Pancreas (tissue), 10 donors: Measurements from ENCODE around the gene ZC3H12A. TPM values are rescaled to one million over a fixed set of nuclear protein-coding genes. Genes with fewer than 3 reads are reported as not detected.
A peak's percentile ranks its signal among the peaks of the same experiment; 100 is the strongest.

Experiments used
- ATAC-seq, 4 donors: fragments of 200-7000 bp; cut with Tn5 transposase; one replicate each; pipeline versions ENCODE4 v1.8.0 to v1.9.1; 2020; ENCODE audit warnings: mild to moderate bottlenecking in 4 of 4, moderate library complexity in 4 of 4
- DNase-seq, 6 donors: peaks; one replicate each; pipeline ENCODE4 v3.0.0-alpha.2; 2020
- FAIRE-seq: peaks from 2 replicates; lab custom pipeline; 2012; peaks lifted over from hg19 to GRCh38; lab: Jason Lieb, UNC
- H3K27ac ChIP-seq, 4 donors: fragments of 200-600 bp; sonication (generic); 1 replicate in 3 of 4; 2 replicates in 1 of 4; pipeline versions ENCODE4 v1.5.0 to v1.8.0; 2020
- H3K27me3 ChIP-seq, 4 donors: fragments of 200-600 bp; one replicate each; pipeline ENCODE4 v1.8.0; 2021
- H3K36me3 ChIP-seq, 3 donors: fragments of 200-600 bp; sonication (generic) in 1 of 3; one replicate each; pipeline versions ENCODE4 v1.5.0 to v1.8.0; 2020 to 2021
- H3K4me1 ChIP-seq, 3 donors: fragments of 200-600 bp; one replicate each; pipeline ENCODE4 v1.8.0; 2021
- H3K4me3 ChIP-seq, 4 donors: fragments of 200-600 bp; sonication (generic) in 2 of 4; one replicate each; pipeline versions ENCODE4 v1.5.0 to v1.8.0; 2020 to 2021
- H3K9me3 ChIP-seq, 4 donors: fragments of 200-600 bp; one replicate each; pipeline ENCODE4 v1.8.0; 2021
- WGBS, 2 donors: extraction: QIAGEN DNeasy Blood & Tissue Kit; methylation state at CpG; one replicate each; pipeline ENCODE4 v1.1.7; 2013; 5-methylcytosine and 5-hydroxymethylcytosine counted together
- intact Hi-C, 3 donors: fragments of 100-400 bp; cut with DNase I; formaldehyde crosslinking; loops; one replicate each; pipeline versions ENCODE4 v1.11.1 to v1.14.2; 2022
- polyA plus RNA-seq, 2 donors: library from polyadenylated mRNA; stranded (reverse); fragments of 200-250 nt; gene quantifications; one replicate each; pipeline ENCODE4 v1.2.3, GENCODE V29; 2013
- total RNA-seq, 6 donors: library from RNA; stranded (reverse); fragmentation: NEBNext Ultra II Directional in 4 of 6; extraction: Animal tissue kit (Norgen Biotek cat#: 25700) in 4 of 6; gene quantifications; one replicate each; pipeline versions ENCODE4 v1.2.1 to v1.2.4, GENCODE V29; 2021 to 2023
- TF ChIP-seq, protein P1 (sequence below), 4 donors: fragments of 200-600 bp; sonication (generic) in 3 of 4; IDR thresholded peaks; one replicate each; pipeline versions ENCODE4 v1.5.0 to v1.8.0; 2021; ENCODE audit warnings: antibody characterized with exemption in 4 of 4
- donor health status: healthy with polysubstance abuse.
- donor health status: DM: no; HTN: no; CAD: no; lungs with moderate emphysema.
- donor health status: DM: no; HTN: no; CAD: no.
- donor health status: control.
- donor health status: control.
- donor health status: Bipolar disorder and iron deficiency.
- donor health status: DM: yes; HTN: yes; CAD: no.
- donor health status: DM: no; HTN: no; CAD: no.
- donor health status: DM: no; HTN: no; CAD: no.
- donor health status: DM: yes; HTN: yes; CAD: no.

ZC3H12A gene
- total and polyA plus RNA-seq, 8 donors: 4.1 to 13.1 (median 9.9) TPM

DNA sequence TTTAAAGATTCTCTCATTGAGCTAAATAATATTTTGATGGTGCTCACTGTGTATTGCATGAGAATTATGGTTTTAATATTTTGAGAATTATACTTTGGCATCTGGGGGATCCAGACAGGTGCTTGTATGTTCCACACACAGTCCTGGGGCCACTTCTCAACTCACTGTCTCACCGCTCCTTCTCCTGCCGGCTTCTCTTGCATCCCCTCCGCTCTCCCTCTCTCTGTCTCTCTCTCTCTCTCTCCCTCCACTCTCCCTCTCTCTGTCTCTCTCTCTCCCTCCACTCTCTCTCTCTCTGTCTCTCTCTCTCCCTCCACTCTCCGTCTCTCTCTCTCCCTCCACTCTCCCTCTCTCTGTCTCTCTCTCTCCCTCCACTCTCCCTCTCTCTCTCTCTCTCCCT, 32.2 kb upstream of the ZC3H12A start:
- ATAC-seq (no peak), DNase-seq (no peak), FAIRE-seq (no peak)
- no peaks in the 10 kb centered on the region for H3K9me3 ChIP-seq
- H3K4me1 ChIP-seq: no peaks in the 10 kb centered on the region
- intact Hi-C loops: no loop called here
- no peak overlapping the region for H3K4me3 ChIP-seq
- no peaks in the 10 kb centered on the region for H3K27me3 ChIP-seq
- H3K36me3 ChIP-seq: no peaks in the 10 kb centered on the region
- no peak overlapping the region for H3K27ac ChIP-seq
- TF ChIP-seq, protein P1, sequence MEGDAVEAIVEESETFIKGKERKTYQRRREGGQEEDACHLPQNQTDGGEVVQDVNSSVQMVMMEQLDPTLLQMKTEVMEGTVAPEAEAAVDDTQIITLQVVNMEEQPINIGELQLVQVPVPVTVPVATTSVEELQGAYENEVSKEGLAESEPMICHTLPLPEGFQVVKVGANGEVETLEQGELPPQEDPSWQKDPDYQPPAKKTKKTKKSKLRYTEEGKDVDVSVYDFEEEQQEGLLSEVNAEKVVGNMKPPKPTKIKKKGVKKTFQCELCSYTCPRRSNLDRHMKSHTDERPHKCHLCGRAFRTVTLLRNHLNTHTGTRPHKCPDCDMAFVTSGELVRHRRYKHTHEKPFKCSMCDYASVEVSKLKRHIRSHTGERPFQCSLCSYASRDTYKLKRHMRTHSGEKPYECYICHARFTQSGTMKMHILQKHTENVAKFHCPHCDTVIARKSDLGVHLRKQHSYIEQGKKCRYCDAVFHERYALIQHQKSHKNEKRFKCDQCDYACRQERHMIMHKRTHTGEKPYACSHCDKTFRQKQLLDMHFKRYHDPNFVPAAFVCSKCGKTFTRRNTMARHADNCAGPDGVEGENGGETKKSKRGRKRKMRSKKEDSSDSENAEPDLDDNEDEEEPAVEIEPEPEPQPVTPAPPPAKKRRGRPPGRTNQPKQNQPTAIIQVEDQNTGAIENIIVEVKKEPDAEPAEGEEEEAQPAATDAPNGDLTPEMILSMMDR (IDR thresholded peaks at IDR 0.05): no peak
- WGBS, 2 donors: 51 to 66% methylated on average over 4 of the region's 4 CpGs

DNA sequence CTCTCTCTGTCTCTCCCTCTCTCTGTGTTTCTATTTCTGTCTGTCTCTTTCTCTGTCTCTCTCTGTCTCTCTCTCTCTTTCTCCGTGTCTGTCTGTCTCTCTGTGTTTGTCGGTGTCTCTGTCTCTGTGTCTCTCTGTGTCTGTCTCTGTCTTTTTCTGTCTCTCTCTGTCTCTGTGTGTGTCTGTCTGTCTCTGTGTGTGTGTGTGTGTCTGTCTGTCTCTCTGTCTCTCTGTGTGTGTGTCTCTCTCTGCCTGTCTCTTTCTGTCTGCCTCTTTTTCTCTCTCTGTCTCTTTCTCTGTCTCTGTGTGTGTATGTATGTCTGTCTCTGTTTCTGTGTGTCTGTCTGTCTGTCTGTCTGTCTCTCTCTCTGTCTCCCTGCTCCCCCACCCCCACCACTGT, 31.7 kb upstream of the ZC3H12A start:
- DNase-seq: no peak
- Histone ChIP-seq H3K4me3 (no peak overlapping the region), H3K4me1 (no peaks in the 10 kb centered on the region), H3K9me3 (no peaks in the 10 kb centered on the region), H3K27ac (no peak overlapping the region), H3K27me3 (no peaks in the 10 kb centered on the region), H3K36me3 (no peaks in the 10 kb centered on the region)
- WGBS, 2 donors: 50 to 52% methylated on average over 2 of the region's 2 CpGs
- no peak for FAIRE-seq
- intact Hi-C loops: no loop called here
- TF ChIP-seq, protein P1 (IDR thresholded peaks at IDR 0.05): no peak
- ATAC-seq: no peak

DNA sequence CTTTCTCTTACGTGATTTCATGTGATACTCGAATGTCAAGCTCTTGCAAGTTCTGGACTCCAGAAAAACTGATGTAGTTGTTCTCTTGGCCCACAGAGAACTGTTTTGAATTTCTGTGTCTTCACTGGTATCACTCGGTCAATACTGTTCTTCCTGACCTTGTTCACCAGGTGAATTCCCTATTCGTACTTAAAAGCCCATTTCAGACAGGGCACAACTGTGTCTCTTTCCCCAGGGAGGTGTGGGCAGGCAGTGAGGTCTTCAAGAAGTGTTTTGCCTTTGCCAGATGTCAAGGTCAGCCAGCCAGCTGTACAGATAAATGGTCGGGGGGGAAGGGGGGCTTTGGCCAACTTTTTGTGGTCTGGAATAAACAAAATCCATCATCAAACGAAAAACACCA, 27.5 kb upstream of the ZC3H12A start:
- no peak for FAIRE-seq
- WGBS, 2 donors: 40 to 53% methylated on average over 6 of the region's 6 CpGs
- Histone ChIP-seq H3K27ac (no peak overlapping the region), H3K9me3 (no peaks in the 10 kb centered on the region), H3K4me3 (no peak overlapping the region), H3K4me1 (no peaks in the 10 kb centered on the region), H3K27me3 (no peaks in the 10 kb centered on the region), H3K36me3 (no peaks in the 10 kb centered on the region)
- intact Hi-C loops: no loop called here
- DNase-seq: no peak
- ATAC-seq: no peak
- TF ChIP-seq, protein P1 (IDR thresholded peaks at IDR 0.05): no peak

DNA sequence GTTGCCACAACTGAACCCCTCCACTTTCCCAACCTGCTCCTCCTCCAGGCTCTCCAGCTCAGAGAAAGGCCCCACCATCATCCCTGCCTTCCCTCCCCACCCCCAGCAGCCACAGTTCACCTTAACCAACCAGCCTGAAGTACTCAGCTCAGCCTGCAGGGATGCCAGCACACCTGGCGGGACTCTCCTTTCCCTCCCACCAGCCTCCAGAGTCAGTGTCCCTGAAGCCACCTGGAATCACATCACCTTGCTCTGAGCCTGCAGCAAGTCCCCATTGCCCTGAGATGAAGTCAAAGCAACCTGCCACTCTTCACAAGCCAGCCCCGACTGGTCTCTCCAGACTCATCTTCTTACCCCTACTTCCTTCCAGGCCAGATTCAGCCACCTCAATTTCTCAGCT, 26.2 kb upstream of the ZC3H12A start:
- TF ChIP-seq, protein P1 (IDR thresholded peaks at IDR 0.05): no peak
- FAIRE-seq: no peak
- no peak for DNase-seq
- peak in 1 of 4 donors; percentile 34 for ATAC-seq
- Histone ChIP-seq H3K27me3 (no peaks in the 10 kb centered on the region), H3K27ac (no peak overlapping the region), H3K4me3 (no peak overlapping the region), H3K36me3 (no peaks in the 10 kb centered on the region), H3K9me3 (no peaks in the 10 kb centered on the region), H3K4me1 (no peaks in the 10 kb centered on the region)
- intact Hi-C loops: no loop called here
- WGBS, 2 donors: 37 to 40% methylated on average over 2 of the region's 2 CpGs

DNA sequence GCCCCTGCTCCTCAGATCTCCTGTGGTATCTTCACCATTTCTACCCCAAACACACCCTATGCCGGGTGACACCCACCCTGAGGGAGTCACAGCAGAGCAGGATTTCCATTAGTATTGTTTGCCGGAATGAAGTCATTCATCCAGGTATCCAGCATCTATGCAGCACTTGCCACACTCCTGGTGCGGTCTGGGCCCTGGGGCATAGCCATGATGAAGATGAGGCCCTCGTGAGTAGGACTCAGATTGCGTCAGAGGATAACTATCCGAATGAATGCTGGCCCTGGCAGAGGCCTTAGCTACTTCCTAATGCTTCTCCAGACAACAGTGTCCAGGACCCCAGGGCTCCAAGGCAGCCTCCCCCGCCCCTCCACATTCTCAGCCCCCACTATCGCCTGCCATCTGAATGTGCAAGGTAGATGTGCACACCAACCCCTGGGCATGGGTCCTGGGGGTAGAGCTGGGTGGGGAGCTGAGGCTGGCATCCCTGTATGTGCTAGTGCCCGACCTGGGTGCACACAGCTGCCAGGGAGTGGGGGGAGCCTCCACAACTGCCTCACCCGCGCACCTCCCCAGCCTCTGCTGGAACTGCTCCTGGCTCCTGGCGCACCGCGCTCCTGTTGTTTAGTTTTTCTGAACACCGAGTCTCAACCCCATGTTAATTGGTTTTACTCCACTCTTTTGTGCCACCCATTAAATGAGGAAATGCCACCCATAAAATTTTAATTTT, 25.5 kb upstream of the ZC3H12A start:
- Histone ChIP-seq H3K4me3 (no peak overlapping the region), H3K4me1 (no peaks in the 10 kb centered on the region), H3K9me3 (no peaks in the 10 kb centered on the region), H3K27ac (no peak overlapping the region), H3K36me3 (no peaks in the 10 kb centered on the region), H3K27me3 (no peaks in the 10 kb centered on the region)
- DNase-seq (no peak), ATAC-seq (no peak), FAIRE-seq (no peak)
- intact Hi-C loops: no loop called here
- 55 to 60% methylated on average over 15 of the region's 15 CpGs for WGBS, 2 donors
- TF ChIP-seq, protein P1 (IDR thresholded peaks at IDR 0.05): no peak
